Thyroid gland (tissue), 4 donors: ENCODE measurements around the gene DDA1. TPM values are rescaled to one million over a fixed set of nuclear protein-coding genes. Genes with fewer than 3 reads are reported as not detected.

ENCODE experiments used
- DNase-seq, 2 donors: peaks; one replicate each; pipeline ENCODE4 v3.0.0-alpha.2; 2019
- H3K27ac ChIP-seq, 3 donors: fragments of 200-600 bp; sonication (generic); 1 replicate in 2 of 3; 2 replicates in 1 of 3; pipeline ENCODE4 v1.5.1; 2016 to 2019; ENCODE audit warnings: mild to moderate bottlenecking in 1 of 3, moderate library complexity in 1 of 3
- H3K27me3 ChIP-seq: fragments of 200-600 bp; sonication (generic); one replicate; pipeline ENCODE4 v1.5.1; 2019
- H3K36me3 ChIP-seq, 2 donors: fragments of 200-600 bp; sonication (generic); one replicate each; pipeline ENCODE4 v1.5.1; 2016 to 2019
- H3K4me1 ChIP-seq, 2 donors: fragments of 200-600 bp; sonication (generic); one replicate each; pipeline ENCODE4 v1.5.1; 2017 to 2019
- H3K4me3 ChIP-seq, 3 donors: fragments of 200-600 bp; sonication (generic); replicated peaks in 1 of 3; 1 replicate in 2 of 3; 2 replicates in 1 of 3; pipeline ENCODE4 v1.5.1; 2016; ENCODE audit warnings: mild to moderate bottlenecking in 1 of 3
- H3K9me3 ChIP-seq: fragments of 200-600 bp; sonication (generic); one replicate; pipeline ENCODE4 v1.5.1; 2017
- CTCF ChIP-seq, 6 experiments: fragments of 200-600 bp in 3 of 6; fragments of 450-650 bp in 3 of 6; sonication (generic) in 3 of 6; IDR thresholded peaks; one replicate each; pipeline ENCODE4 v1.5.1; 2016 to 2019; ENCODE audit warnings: antibody characterized with exemption in 6 of 6, mild to moderate bottlenecking in 2 of 6, inconsistent platforms in 1 of 6, moderate library complexity in 1 of 6
- POLR2A ChIP-seq, 2 donors: fragments of 450-650 bp; IDR thresholded peaks; one replicate each; pipeline ENCODE4 v1.6.1; 2017; ENCODE audit warnings: antibody characterized with exemption in 2 of 2, mild to moderate bottlenecking in 2 of 2, moderate library complexity in 1 of 2
- WGBS, 2 donors: methylation state at CpG; one replicate each; pipeline ENCODE4 v1.1.5; 2017; 5-methylcytosine and 5-hydroxymethylcytosine counted together
- intact Hi-C: fragments of 100-400 bp; cut with DNase I; formaldehyde crosslinking; loops from one replicate; pipeline ENCODE4 v1.15.1; 2023
- total RNA-seq, 4 donors: library from RNA; depleted of rRNA; stranded (reverse); fragments of >200 nt; gene quantifications; one replicate each; pipeline ENCODE4 v1.2.3, GENCODE V29; 2016

Gene DDA1
- total RNA-seq, 4 donors from 2014 or later = 14.5 to 40.4 (median 20.1) TPM

DNA sequence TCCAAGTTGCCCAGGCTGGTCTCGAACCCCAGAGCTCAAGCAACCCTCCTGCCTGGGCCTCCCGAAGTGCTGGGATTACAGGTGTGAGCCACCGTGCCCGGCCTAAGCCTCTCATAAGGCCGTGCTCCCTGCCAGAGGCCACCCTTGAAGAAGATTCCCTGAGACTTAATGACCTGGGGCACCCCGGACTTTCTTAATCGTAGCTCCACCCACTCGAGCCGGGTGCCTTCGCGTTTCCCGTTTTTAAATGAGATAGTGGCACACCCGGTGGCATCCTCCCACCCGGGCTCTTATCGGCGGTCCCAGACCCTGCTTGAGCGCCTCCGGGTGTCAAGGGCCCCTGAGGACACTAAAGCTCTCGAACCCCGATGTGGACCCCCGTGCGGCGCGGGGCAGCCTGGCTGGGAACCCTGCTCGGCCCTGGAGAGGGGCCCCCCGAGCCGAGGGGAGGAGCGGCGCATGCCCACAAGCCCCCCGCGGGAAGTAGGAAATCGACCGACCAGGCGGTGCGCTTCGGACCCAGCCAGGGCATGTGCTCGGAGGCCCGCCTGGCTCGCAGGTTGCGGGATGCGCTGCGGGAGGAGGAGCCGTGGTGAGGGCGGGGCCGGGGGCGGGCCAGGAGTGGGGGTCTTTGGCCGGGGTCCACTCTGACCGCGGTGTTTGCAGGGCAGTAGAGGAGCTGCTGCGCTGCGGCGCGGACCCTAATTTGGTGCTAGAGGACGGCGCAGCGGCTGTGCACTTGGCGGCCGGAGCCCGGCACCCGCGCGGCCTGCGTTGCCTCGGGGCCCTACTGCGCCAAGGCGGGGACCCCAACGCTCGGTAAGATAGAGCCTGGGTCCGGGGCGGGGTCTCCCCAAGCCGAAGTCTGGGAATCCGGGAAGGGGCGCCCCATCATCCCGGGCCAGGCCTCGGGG lies 27.7 kb upstream of the DDA1 start, which contains the start of gene ANKLE1:
TSS of gene ANKLE1 (plus strand) at position 511 of the 914 bp plus-strand sequence. CDS start at position 531, 20 bp downstream.
- peaks cover 9% of the 10 kb centered on the region for H3K27me3 ChIP-seq
- no peak for DNase-seq
- intact Hi-C loops = loop anchor here (5.0 kb wide), 2 partner anchors 79 to 214 kb away; no protein-coding TSS in a partner anchor
- H3K4me3 ChIP-seq = no peak within 1 kb of the TSS
- 18 to 27% methylated on average over 18 of the region's 75 CpGs for WGBS, 2 donors
- H3K4me1 ChIP-seq = peaks cover 12 to 13% of the 10 kb centered on the region in 2 donors
- no peaks in the 10 kb centered on the region for H3K9me3 ChIP-seq
- TF ChIP-seq CTCF (IDR thresholded peaks at IDR 0.05) (no peak), POLR2A (IDR thresholded peaks at IDR 0.05) (no peak)
- peaks cover 0 to 11% of the 10 kb centered on the region in 2 donors for H3K36me3 ChIP-seq
- no peak within 1 kb of the TSS for H3K27ac ChIP-seq

DNA sequence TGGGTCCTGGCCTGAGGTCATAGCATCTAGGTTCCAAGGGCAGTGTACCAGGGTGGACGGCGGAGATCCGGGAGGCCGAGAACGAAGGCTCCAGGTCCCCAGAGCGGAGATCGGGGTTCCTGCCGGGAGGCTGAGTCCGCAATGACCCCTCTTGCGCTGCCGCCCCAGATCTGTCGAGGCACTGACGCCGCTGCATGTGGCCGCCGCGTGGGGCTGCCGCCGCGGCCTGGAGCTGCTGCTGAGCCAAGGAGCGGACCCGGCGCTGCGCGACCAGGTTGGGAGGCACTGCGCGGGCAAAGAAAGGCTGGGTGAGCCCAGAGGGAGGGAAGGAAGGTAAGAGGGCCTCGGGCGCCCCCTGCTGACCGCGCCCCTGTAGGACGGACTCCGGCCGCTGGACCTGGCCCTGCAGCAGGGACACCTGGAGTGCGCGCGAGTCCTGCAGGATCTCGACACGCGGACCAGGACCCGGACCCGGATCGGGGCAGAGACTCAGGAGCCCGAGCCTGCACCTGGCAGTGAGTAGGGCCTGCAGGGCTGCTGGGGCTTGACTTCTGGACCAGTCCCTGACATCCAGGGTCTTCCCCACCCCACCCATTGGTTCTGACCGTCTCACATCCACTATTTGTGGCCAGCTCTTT lies 26.8 kb upstream of the DDA1 start:
- TF ChIP-seq POLR2A (IDR thresholded peaks at IDR 0.05) = no peak
- TF ChIP-seq CTCF (IDR thresholded peaks at IDR 0.05) = peak; percentile 71 to 90 (median 88)
- DNase-seq = peak; percentile 83 to 84
- Histone ChIP-seq H3K27me3 (peaks cover 9% of the 10 kb centered on the region), H3K4me3 (no peak overlapping the region), H3K36me3 (peaks cover 0 to 2% of the 10 kb centered on the region in 2 donors), H3K4me1 (peaks cover 12 to 13% of the 10 kb centered on the region in 2 donors), H3K27ac (no peak overlapping the region), H3K9me3 (no peaks in the 10 kb centered on the region)
- intact Hi-C loops = loop anchor here (5.0 kb wide), 2 partner anchors 80 to 215 kb away; no protein-coding TSS in a partner anchor
- 3 to 7% methylated on average over 17 to 30 of the region's 45 CpGs for WGBS, 2 donors

- Histone ChIP-seq H3K4me1 (peaks cover 12 to 13% of the 10 kb centered on the region in 2 donors), H3K27me3 (peaks cover 9% of the 10 kb centered on the region), H3K9me3 (no peaks in the 10 kb centered on the region), H3K27ac (no peak overlapping the region), H3K36me3 (peaks cover 0 to 2% of the 10 kb centered on the region in 2 donors), H3K4me3 (no peak overlapping the region)
- intact Hi-C loops = loop anchor here (5.0 kb wide), 2 partner anchors 81 to 216 kb away; no protein-coding TSS in a partner anchor
- no peak for DNase-seq
- no peak for TF ChIP-seq POLR2A (IDR thresholded peaks at IDR 0.05)
- no peak for TF ChIP-seq CTCF (IDR thresholded peaks at IDR 0.05)
- 93 to 98% methylated on average over 7 of the region's 7 CpGs for WGBS, 2 donors
Observed at GRCh38 chr19:17283504-17283996, 25.8 kb upstream of the DDA1 start.

GRCh38 chr19:17285415-17286135 lies 23.8 kb upstream of the DDA1 start:
- TF ChIP-seq POLR2A (IDR thresholded peaks at IDR 0.05) (no peak), CTCF (IDR thresholded peaks at IDR 0.05) (no peak)
- 90 to 92% methylated on average over 15 to 18 of the region's 18 CpGs for WGBS, 2 donors
- peaks cover 12 to 13% of the 10 kb centered on the region in 2 donors for H3K4me1 ChIP-seq
- peaks cover 9% of the 10 kb centered on the region for H3K27me3 ChIP-seq
- no peak overlapping the region for H3K4me3 ChIP-seq
- no peaks in the 10 kb centered on the region for H3K36me3 ChIP-seq
- intact Hi-C loops = no loop called here
- no peak for DNase-seq
- H3K27ac ChIP-seq = no peak overlapping the region
- H3K9me3 ChIP-seq = no peaks in the 10 kb centered on the region
